H1 (cell line): ENCODE measurements around the gene BLOC1S3. TPM values are rescaled to one million over a fixed set of nuclear protein-coding genes. Genes with fewer than 3 reads are reported as not detected.

Source experiments
- CTCF ChIA-PET: fragments of 300-600 bp; sonication (Branson Sonifier 250); formaldehyde crosslinking; loops from one replicate; lab custom pipeline; 2021; ENCODE audit not compliant: partially characterized antibody; lab: Charles Lee
- POLR2A ChIA-PET: fragments of 300-600 bp; sonication (Branson Sonifier 250); formaldehyde crosslinking; loops from one replicate; lab custom pipeline; 2021; ENCODE audit warnings: inconsistent platforms; ENCODE audit not compliant: partially characterized antibody; lab: Charles Lee
- DNase-seq, 2 experiments: peaks; one replicate each; pipeline versions ENCODE4 v3.0.0 to v3.0.0-alpha.2; 2010 to 2022; ENCODE audit warnings: low spot score in 2 of 2, low read depth in 1 of 2, mixed read lengths in 1 of 2
- FAIRE-seq: peaks from 2 replicates; lab custom pipeline; 2011; peaks lifted over from hg19 to GRCh38; lab: Jason Lieb, UNC
- H2AFZ ChIP-seq: 2 replicates; pipeline ENCODE4 v1.8.1; 2012; ENCODE audit warnings: low read length, inconsistent platforms
- H2AK5ac ChIP-seq: 2 replicates; pipeline ENCODE4 v1.6.1; 2013; ENCODE audit warnings: low read depth, low read length
- H2BK120ac ChIP-seq: replicated peaks from 2 replicates; pipeline ENCODE3; 2013; ENCODE audit warnings: low read depth, low read length, inconsistent platforms
- H2BK12ac ChIP-seq: 2 replicates; pipeline ENCODE4 v1.6.1; 2013; ENCODE audit warnings: low read depth, low read length
- H2BK15ac ChIP-seq: 2 replicates; pipeline ENCODE4 v1.6.1; 2013; ENCODE audit warnings: low read length
- H2BK20ac ChIP-seq: 2 replicates; pipeline ENCODE4 v1.6.1; 2013; ENCODE audit warnings: low read length
- H2BK5ac ChIP-seq: 2 replicates; pipeline ENCODE4 v1.6.1; 2013; ENCODE audit warnings: low read depth, low read length
- H3K14ac ChIP-seq: 2 replicates; pipeline ENCODE4 v1.6.1; 2013; ENCODE audit warnings: inconsistent platforms; ENCODE audit not compliant: insufficient read length
- H3K18ac ChIP-seq: 2 replicates; pipeline ENCODE4 v1.6.1; 2013; ENCODE audit warnings: low read length; ENCODE audit errors: extremely low read depth
- H3K23ac ChIP-seq: 2 replicates; pipeline ENCODE4 v1.6.1; 2013; ENCODE audit warnings: inconsistent platforms; ENCODE audit not compliant: insufficient read length
- H3K23me2 ChIP-seq: 2 replicates; pipeline ENCODE4 v1.6.1; 2013; ENCODE audit warnings: low read depth, low read length
- H3K27ac ChIP-seq: 2 replicates; pipeline ENCODE4 v1.6.1; 2011; ENCODE audit warnings: low read depth, low read length, inconsistent platforms
- H3K27me3 ChIP-seq, 4 experiments: replicated peaks in 1 of 4; 1 replicate in 1 of 4; 2 replicates in 3 of 4; pipeline versions ENCODE4 v1.6.1 to v1.8.1; 2011 to 2013; ENCODE audit warnings: low read length in 3 of 4, mild to moderate bottlenecking in 3 of 4, inconsistent platforms in 2 of 4, mixed read lengths in 2 of 4, moderate library complexity in 1 of 4; ENCODE audit not compliant: control insufficient read depth in 3 of 4, insufficient read depth in 3 of 4; ENCODE audit errors: extremely low read depth in 1 of 4
- H3K36me3 ChIP-seq, 4 experiments: 2 replicates each; pipeline versions ENCODE4 v1.6.1 to v1.8.1; 2011 to 2013; ENCODE audit warnings: mild to moderate bottlenecking in 4 of 4, low read length in 3 of 4, moderate library complexity in 2 of 4, control low read depth in 1 of 4, inconsistent platforms in 1 of 4; ENCODE audit not compliant: insufficient read depth in 4 of 4, control insufficient read depth in 2 of 4
- H3K4ac ChIP-seq: replicated peaks from 2 replicates; pipeline ENCODE3; 2013; ENCODE audit warnings: low read length, low read depth, mixed read lengths, inconsistent platforms; ENCODE audit not compliant: insufficient read length
- H3K4me1 ChIP-seq, 4 experiments: replicated peaks in 1 of 4; 1 replicate in 1 of 4; 2 replicates in 3 of 4; pipeline versions ENCODE4 v1.6.1 to v1.8.1; 2011 to 2013; ENCODE audit warnings: low read length in 3 of 4, inconsistent platforms in 2 of 4, mixed read lengths in 1 of 4; ENCODE audit not compliant: insufficient read depth in 4 of 4, control insufficient read depth in 3 of 4
- H3K4me2 ChIP-seq, 2 experiments: 2 replicates each; pipeline versions ENCODE4 v1.6.1 to v1.8.1; 2011 to 2013; ENCODE audit warnings: low read depth in 2 of 2, low read length in 2 of 2, control low read depth in 1 of 2, inconsistent platforms in 1 of 2, mild to moderate bottlenecking in 1 of 2; ENCODE audit not compliant: insufficient read depth in 1 of 2
- H3K4me3 ChIP-seq, 4 experiments: fragments of 200-600, 300-600 bp in 1 of 4; sonication (generic), shearing (Covaris generic), sonication (Bioruptor Twin) in 1 of 4; 2 replicates each; pipeline versions ENCODE4 v1.5.1 to v1.8.1; 2011 to 2016; ENCODE audit warnings: low read length in 4 of 4, low read depth in 3 of 4, control low read depth in 2 of 4, inconsistent platforms in 2 of 4, mild to moderate bottlenecking in 2 of 4, mixed read lengths in 1 of 4, moderate library complexity in 1 of 4; ENCODE audit not compliant: insufficient read depth in 2 of 4; ENCODE audit errors: extremely low read depth in 1 of 4
- H3K56ac ChIP-seq: replicated peaks from 2 replicates; pipeline ENCODE3; 2013; ENCODE audit warnings: low read depth, mild to moderate bottlenecking, mixed read lengths, low read length, inconsistent platforms; ENCODE audit not compliant: insufficient read length
- H3K79me1 ChIP-seq: 2 replicates; pipeline ENCODE4 v1.6.1; 2013; ENCODE audit warnings: low read depth, low read length, control low read depth
- H3K79me2 ChIP-seq, 2 experiments: 2 replicates each; pipeline versions ENCODE4 v1.6.1 to v1.8.1; 2012 to 2013; ENCODE audit warnings: low read length in 2 of 2, mild to moderate bottlenecking in 2 of 2, inconsistent platforms in 1 of 2; ENCODE audit not compliant: insufficient read depth in 2 of 2, control insufficient read depth in 1 of 2
- H3K9ac ChIP-seq, 4 experiments: replicated peaks in 1 of 4; 1 replicate in 1 of 4; 2 replicates in 3 of 4; pipeline versions ENCODE4 v1.6.1 to v1.8.1; 2011 to 2013; ENCODE audit warnings: low read depth in 3 of 4, low read length in 3 of 4, control low read depth in 2 of 4, mild to moderate bottlenecking in 2 of 4, moderate library complexity in 2 of 4, inconsistent platforms in 1 of 4; ENCODE audit errors: extremely low read depth in 1 of 4
- H3K9me3 ChIP-seq, 2 experiments: 2 replicates each; pipeline versions ENCODE4 v1.6.1 to v1.8.1; 2012 to 2013; ENCODE audit warnings: mild to moderate bottlenecking in 2 of 2, moderate library complexity in 2 of 2, control low read depth in 1 of 2, inconsistent platforms in 1 of 2, low read depth in 1 of 2, low read length in 1 of 2, mixed read lengths in 1 of 2; ENCODE audit not compliant: insufficient read depth in 2 of 2
- H4K20me1 ChIP-seq, 2 experiments: replicated peaks in 1 of 2; 2 replicates each; pipeline versions ENCODE3 to v1.8.1; 2011 to 2013; ENCODE audit warnings: inconsistent platforms in 2 of 2, low read length in 2 of 2, mild to moderate bottlenecking in 1 of 2; ENCODE audit not compliant: insufficient read depth in 2 of 2, control insufficient read depth in 1 of 2
- H4K5ac ChIP-seq: 2 replicates; pipeline ENCODE4 v1.6.1; 2013; ENCODE audit warnings: low read length, low read depth, mixed read lengths, inconsistent platforms; ENCODE audit not compliant: insufficient read length
- H4K8ac ChIP-seq: 2 replicates; pipeline ENCODE4 v1.8.0; 2013; ENCODE audit warnings: mild to moderate bottlenecking, moderate library complexity, low read length, inconsistent platforms; ENCODE audit not compliant: insufficient read depth; ENCODE audit errors: extremely low read depth
- H4K91ac ChIP-seq: replicated peaks from 2 replicates; pipeline ENCODE3; 2013; ENCODE audit warnings: low read length, mixed read lengths, inconsistent platforms; ENCODE audit not compliant: insufficient read length
- CREB1 ChIP-seq: IDR thresholded peaks from 2 replicates; pipeline ENCODE4 v1.6.1; 2012; ENCODE audit warnings: inconsistent platforms
- CTCF ChIP-seq, 3 experiments: IDR thresholded peaks; 1 replicate in 2 of 3; 2 replicates in 1 of 3; pipeline versions ENCODE4 v1.5.1 to v1.6.1; 2011; ENCODE audit warnings: low read length in 3 of 3, mild to moderate bottlenecking in 3 of 3, inconsistent platforms in 2 of 3, low read depth in 1 of 3, moderate library complexity in 1 of 3; ENCODE audit not compliant: insufficient read depth in 1 of 3; ENCODE audit errors: control extremely low read depth in 1 of 3
- EZH2 ChIP-seq: fragments of 200-600 bp; sonication (generic); IDR thresholded peaks from 2 replicates; pipeline ENCODE4 v1.7.1; 2012; ENCODE audit warnings: low read depth, mild to moderate bottlenecking, moderate library complexity, low read length, inconsistent platforms; ENCODE audit not compliant: severe bottlenecking
- NRF1 ChIP-seq: IDR thresholded peaks from 2 replicates; pipeline ENCODE4 v1.6.1; 2011; ENCODE audit warnings: mild to moderate bottlenecking, low read depth, low read length, improper control_type of control experiment
- SUZ12 ChIP-seq: fragments of 200-600 bp; sonication (generic); IDR thresholded peaks from 2 replicates; pipeline ENCODE4 v1.6.1; 2012; ENCODE audit warnings: mild to moderate bottlenecking, inconsistent platforms, low read length, moderate library complexity, mixed read lengths
- WGBS, 2 experiments: shearing (Covaris generic) in 1 of 2; methylation state at CpG; one replicate each; pipeline versions ENCODE4 v1.1.6 to v1.1.7; 2013 to 2015; ENCODE audit warnings: low lambda C conversion rate in 2 of 2, mixed read lengths in 2 of 2, inconsistent platforms in 1 of 2, low coverage in 1 of 2, missing lambda C conversion rate in 1 of 2; ENCODE audit not compliant: insufficient replicate concordance in 2 of 2, insufficient coverage in 1 of 2, insufficient read length in 1 of 2; ENCODE audit errors: extremely low coverage in 1 of 2, missing lambda C conversion rate in 1 of 2; 5-methylcytosine and 5-hydroxymethylcytosine counted together
- polyA plus RNA-seq, 7 experiments: library from polyadenylated mRNA; depleted of rRNA in 3 of 7; stranded (reverse) in 5 of 7; unstranded in 2 of 7; fragments of >200 nt in 5 of 7; fragments of 200-250 nt in 2 of 7; gene quantifications; 1 replicate in 5 of 7; 2 replicates in 1 of 7; 4 replicates in 1 of 7; pipeline versions ENCODE4 v1.2.1 to v1.2.3, GENCODE V29; 2011 to 2013; ENCODE audit warnings: missing spikeins in 2 of 7, mixed read lengths in 2 of 7
- total RNA-seq: library from RNA; stranded (reverse); fragmentation: NEBNext Ultra II Directional; extraction: Animal tissue kit (Norgen Biotek cat#: 25700); gene quantifications from 2 replicates; pipeline ENCODE4 v1.2.1, GENCODE V29; 2021

The BLOC1S3 gene
- total and polyA plus RNA-seq, 2 of the 8 experiments (the other 6 are each of a cell fraction or from before 2014, with no cell fraction given), result 6.0 to 6.1 TPM

GRCh38 chr19:45182758-45183157 lies 4.2 kb downstream of the BLOC1S3 start:
- Histone ChIP-seq H3K18ac (no peak overlapping the region), H3K4me1 (peaks cover 0 to 8% (median 2%) of the 10 kb centered on the region in 4 experiments; a peak in 5 of 7 replicates), H3K14ac (no peak overlapping the region), H3K27me3 (no peaks in the 10 kb centered on the region; a peak in 1 of 7 replicates), H3K56ac (no peak overlapping the region), H2BK12ac (no peak overlapping the region), H3K23me2 (peaks cover 9% of the 10 kb centered on the region), H2BK5ac (no peak overlapping the region), H3K9ac (no peak overlapping the region), H3K79me2 (peaks cover 0 to 6% of the 10 kb centered on the region in 2 experiments; a peak in 1 of 4 replicates), H4K20me1 (peaks cover 2% of the 10 kb centered on the region in 2 experiments), H3K9me3 (no peaks in the 10 kb centered on the region), H4K8ac (no peak overlapping the region), H2BK20ac (no peak overlapping the region), H3K4ac (no peak overlapping the region), H2AFZ (no peak overlapping the region), H2BK120ac (no peak overlapping the region), H3K4me3 (no peak overlapping the region), H2BK15ac (no peak overlapping the region), H3K27ac (no peak overlapping the region), H3K4me2 (no peak overlapping the region), H3K36me3 (no peaks in the 10 kb centered on the region), H4K5ac (no peak overlapping the region), H3K79me1 (peaks cover 2% of the 10 kb centered on the region), H3K23ac (no peak overlapping the region), H4K91ac (no peak overlapping the region), H2AK5ac (no peak overlapping the region)
- CTCF ChIA-PET, result interaction anchor here (0.6 to 8.1 kb wide), 8 partner anchors 8 to 286 kb away, joined by 3 to 54 read pairs (median 4); no protein-coding TSS in a partner anchor
- no peak for DNase-seq
- FAIRE-seq, result no peak
- POLR2A ChIA-PET, result interaction anchor here (0.6 to 1.6 kb wide), 3 partner anchors 36 to 146 kb away, joined by 3 to 4 read pairs (median 4); no protein-coding TSS in a partner anchor
- WGBS, 2 experiments, result 88% methylated on average over 4 of the region's 4 CpGs; no CpG with 5 or more reads in 1 of the 2 experiments
- TF ChIP-seq CREB1 (no peak), CTCF (IDR thresholded peaks at IDR 0.05; ENCODE audit: control extremely low read depth in 1 of 3, insufficient read depth in 1 of 3, low read depth in 1 of 3, low read length in 3 of 3) (no peak), NRF1 (no peak), EZH2 (no peak), SUZ12 (no peak)
